GM18499 (cell line): ENCODE data around the gene CNKSR3.

Source experiments
- ATAC-seq: cut with Tn5 transposase; IDR thresholded peaks from one replicate; pipeline ENCODE4 v1.9.1; 2021; ENCODE audit warnings: moderate number of reproducible peaks; ENCODE audit not compliant: insufficient read depth, unreplicated experiment

Gene CNKSR3

GRCh38 chr6:154394571-154394970 lies 115.9 kb downstream of the CNKSR3 start:
- ATAC-seq = no peak

GRCh38 chr6:154390034-154390433 lies 120.5 kb downstream of the CNKSR3 start:
- ATAC-seq = no peak

DNA sequence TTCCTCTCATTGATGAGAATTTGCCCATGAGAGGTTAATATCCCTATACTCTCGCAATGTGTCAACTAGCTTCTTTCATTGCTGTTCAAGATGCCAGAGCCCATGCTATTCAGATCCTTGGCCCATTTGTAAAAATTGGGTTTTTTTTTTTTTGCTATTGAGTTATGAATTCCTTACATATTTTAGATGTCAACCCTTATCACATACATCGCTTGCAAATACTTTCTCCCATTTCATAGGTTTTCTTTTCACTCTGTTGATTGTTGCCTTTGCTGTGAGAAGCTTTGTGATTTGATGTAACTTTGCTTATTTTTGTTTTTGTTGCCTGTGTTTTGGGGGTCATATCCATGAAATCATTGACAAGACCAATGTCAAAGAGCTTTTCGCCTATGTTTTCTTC lies 121.7 kb downstream of the CNKSR3 start:
- ATAC-seq = no peak

GRCh38 chr6:154386848-154387717 lies 123.4 kb downstream of the CNKSR3 start:
- ATAC-seq = no peak

- ATAC-seq = no peak
Measured at GRCh38 chr6:154384191-154384590, 126.3 kb downstream of the CNKSR3 start.

- ATAC-seq = no peak
Measured at GRCh38 chr6:154383273-154383672, 127.2 kb downstream of the CNKSR3 start.

DNA sequence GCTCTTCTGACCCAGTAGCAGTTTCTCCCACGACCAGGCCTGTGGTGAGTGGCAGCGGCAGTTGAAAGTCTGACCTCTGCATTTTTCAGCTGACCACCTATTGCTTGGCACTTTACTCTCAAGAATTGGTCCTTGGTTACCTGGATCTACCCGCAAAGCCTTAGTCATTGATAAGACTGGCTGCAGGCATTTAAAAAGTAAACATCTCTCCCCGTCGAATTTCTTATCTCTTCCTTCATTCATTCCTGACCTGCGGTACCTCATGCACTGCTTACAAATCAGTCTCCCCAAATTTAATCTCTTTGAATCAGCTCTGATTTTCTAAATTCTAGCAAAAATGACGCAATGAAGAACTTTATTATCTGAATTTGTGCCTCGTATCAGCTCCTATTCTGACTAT lies 127.7 kb downstream of the CNKSR3 start:
- ATAC-seq = no peak

GRCh38 chr6:154381548-154381947 lies 128.9 kb downstream of the CNKSR3 start:
- ATAC-seq = no peak

GRCh38 chr6:154380741-154381140 lies 129.7 kb downstream of the CNKSR3 start:
- no peak for ATAC-seq

DNA sequence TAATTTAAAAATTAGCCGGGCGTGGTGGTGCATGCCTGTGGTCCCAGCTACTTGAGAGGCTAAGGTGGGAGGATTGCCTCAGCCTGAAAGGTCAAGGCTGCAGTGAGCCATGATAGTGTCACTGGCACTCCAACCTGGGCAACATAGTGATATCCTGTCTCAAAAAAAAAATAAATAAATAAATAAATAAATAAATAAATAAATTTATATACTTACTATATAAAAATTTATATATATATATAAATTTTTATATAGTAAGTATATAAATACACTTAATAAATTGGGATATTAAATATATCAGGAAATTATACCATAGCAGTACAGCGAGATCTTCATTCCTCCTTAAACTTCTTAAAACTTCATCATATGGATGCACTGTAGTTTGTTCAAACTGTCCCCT lies 130.9 kb downstream of the CNKSR3 start:
- ATAC-seq = no peak

DNA sequence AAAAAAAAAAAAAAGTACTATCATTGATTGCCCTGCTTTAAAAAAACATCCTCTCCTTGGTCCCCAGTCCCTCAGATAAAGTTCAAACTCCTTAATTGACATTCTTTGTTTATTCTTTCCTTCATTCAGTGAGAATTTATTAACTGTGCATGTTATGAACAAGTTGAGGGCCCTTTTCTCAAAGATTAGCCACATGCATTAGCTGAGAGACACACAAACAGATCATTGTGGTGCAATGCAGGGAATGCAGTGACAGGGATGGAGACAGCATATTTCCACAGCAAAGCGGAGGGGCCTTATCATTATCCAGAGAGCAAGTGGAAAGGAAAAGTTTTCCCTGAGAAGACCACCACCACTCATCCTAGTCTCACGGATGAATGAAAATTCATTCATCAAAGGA lies 132.0 kb downstream of the CNKSR3 start:
- no peak for ATAC-seq

DNA sequence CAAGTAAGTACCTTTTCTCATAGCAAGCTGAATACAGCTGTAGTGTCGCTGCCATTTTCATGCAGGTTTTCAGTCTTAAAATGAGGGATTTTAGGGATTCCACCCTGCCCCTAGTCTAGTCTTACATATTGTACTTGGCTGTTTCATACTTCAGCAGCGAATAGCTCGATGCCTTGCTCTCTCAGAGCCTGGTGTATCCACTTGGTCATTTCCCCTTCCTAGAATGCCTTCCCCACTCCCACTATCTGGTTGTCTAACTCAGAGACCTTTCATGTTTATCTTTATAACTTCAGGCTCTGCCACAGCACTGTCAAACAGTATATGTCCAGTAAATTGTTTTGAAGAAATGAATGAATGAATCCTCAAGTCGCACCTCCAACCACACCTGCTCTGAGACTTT lies 132.8 kb downstream of the CNKSR3 start:
- no peak for ATAC-seq

DNA sequence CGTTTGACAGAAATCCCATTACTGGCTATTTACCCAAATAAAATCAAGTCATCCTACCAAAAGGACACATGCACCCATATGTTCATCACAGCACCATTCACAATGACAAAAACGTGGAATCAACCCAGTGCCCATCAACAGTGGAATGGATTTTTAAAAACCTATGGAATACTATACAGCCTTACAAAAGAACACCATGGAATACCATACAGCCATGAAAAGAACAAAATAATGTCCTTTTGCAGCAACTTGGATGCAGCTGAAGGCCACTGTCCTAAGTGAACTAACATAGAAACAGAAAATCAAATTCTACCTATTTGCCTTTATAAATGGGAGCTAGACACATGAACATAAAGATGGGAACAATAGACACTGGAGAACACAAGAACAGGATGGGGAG lies 136.5 kb downstream of the CNKSR3 start:
- no peak for ATAC-seq

DNA sequence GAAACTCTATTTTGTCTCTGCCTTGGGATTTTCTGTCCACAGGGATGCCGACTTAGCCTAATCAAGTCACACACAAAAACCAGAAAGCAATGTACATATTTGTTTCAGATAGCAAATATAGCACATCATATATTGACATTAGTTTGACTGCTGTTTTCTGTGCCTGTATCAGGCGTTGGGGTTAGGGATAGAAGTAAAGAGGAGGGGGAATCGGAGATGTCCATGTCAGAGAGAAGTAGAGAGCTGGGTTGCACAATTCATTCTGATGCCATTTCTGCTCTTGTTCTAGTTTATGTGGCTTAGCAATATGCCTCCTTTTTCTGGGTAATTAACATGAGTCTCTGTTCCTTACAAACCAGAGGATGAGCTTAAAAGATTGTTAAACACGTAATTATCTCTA lies 139.2 kb downstream of the CNKSR3 start:
- ATAC-seq = no peak

- ATAC-seq = no peak
Measured at GRCh38 chr6:154370545-154370944, 139.9 kb downstream of the CNKSR3 start.

DNA sequence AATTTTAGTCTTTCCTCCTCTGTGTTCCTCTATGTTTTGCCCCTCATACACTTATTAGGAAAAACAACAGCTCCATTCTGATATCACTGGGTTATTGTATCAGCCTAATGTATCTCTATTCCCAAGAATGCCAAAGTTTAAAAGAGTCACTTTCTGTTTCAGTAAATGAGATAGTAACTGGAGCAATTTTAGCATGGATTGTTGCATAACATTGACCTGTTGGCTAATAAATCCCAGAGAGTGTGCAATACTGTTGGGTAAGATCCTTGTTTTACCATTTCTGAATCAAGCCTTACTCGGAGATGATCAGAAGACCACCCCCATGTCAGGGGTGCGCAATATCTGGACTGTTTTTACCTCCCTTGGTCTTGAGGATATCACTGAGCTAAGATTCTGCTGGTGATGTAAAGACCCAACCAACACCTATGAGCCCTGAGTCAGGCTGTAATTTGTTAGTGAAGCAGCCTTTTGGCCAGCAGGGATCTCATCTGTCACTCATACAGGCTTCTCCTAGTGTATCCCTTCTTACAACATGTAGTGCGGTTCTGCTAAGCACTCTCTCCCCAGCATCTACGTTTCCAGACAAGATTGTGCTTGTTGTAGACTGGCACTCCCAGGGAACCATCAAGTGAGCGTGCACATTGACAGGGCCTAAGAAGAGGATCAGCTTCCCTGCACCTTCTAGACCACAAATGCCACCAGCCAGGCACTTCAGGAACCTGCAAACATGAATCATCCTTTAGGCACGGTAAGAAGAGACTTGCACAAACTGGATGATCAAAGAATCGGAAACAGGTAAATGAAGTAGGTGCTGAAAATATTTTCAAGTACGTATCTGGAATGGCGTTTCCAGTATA lies 142.4 kb downstream of the CNKSR3 start:
- ATAC-seq = no peak

- ATAC-seq = no peak
Measured at GRCh38 chr6:154367336-154367735, 143.1 kb downstream of the CNKSR3 start.

DNA sequence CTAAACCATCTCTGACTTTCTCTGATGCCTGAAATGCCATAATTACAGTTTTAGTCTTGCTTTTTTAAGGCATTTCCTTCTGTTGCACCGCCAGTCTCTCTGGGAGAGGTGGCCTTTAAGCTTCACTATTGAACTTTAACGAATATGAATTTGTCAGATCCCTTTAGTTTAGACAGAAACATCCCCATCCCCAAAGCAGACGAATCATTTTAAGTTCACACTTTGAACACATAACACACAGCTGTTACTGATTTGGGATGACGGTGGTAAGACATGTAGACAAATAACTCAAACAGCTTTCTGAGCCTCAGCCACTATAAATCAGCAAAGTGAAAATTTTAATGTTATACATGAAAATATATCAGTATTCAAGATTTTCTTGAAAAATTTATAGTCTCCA lies 146.7 kb downstream of the CNKSR3 start:
- no peak for ATAC-seq

DNA sequence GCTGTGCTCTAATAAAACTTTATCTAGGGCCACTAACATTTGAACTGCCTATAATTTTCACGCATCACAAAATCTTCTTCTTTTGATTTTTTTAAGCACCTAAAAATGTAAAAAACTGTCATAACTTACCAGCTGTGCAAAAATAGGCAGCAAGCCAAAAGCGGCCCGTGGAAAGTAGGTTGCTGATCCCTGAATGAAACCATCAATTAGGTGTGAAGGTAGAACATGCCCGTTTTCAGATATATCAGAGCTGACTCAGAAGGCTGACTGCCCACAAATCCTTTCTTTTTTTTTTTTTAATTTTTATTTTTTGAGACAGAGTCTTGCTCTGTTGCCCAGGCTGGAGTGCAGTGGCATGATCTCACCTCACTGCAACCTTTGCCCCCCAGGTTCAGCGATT lies 149.0 kb downstream of the CNKSR3 start:
- ATAC-seq = no peak

DNA sequence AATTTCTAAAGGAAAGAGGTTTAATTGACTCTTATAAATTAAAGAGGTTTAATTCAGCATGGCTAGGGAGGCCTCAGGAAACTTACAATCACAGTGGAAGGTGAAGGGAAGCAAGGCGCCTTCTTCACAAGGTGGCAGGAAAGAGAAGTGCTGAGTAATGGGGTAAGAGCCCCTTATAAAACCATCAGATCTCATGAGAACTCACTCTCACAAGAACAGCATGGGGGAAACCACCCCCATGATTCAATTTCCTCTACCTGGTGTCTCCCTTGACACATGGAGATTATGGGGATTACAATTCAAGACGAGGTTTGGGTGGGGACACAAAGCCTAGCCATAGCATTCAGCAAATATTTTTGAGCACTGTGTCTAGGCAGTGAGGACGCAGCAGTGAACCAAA lies 150.0 kb downstream of the CNKSR3 start:
- no peak for ATAC-seq

GRCh38 chr6:154359679-154360078 lies 150.8 kb downstream of the CNKSR3 start:
- no peak for ATAC-seq
